ENCODE measurements around the gene ZSCAN5C.
A peak's percentile ranks its signal among the peaks of the same experiment; 100 is the strongest.
"Not testable (repeated sequence)": the region's sequence is repeated elsewhere in the genome, so short reads cannot be mapped to it uniquely, and the experiment has no call there.

The ZSCAN5C gene

DNA sequence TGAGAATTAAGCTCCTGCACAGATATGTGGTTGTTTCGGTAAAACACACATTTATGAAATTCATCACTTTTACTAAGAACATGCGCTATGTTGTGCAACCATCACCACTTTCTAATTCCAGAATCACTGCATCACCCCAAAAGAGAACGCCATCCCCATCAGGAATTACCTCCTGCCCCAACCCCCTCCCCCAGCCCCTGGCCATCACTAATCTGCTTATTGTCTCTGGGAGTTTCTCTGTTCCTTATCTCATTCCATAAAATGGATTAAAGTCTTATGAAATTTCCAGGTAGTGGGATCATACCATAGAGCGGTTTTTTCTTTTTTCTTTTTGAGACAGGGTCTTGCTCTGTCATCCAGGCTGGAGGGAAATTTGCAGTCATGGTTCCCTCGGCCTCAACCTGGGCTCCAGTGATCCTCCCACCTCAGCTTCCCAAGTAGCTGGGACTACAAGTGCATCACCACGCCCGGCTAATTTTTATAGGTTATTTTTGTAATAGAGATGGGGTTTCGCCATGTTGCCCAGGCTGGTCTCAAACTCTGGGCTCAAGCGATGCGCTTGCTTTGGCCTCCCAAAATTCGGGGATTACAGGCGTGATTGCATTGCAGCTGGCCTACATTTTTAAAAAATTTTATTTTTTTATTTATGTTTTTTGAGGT, 8.0 kb upstream of the ZSCAN5C start:
- no peak for DNase-seq (ENCODE audit: low spot score)

DNA sequence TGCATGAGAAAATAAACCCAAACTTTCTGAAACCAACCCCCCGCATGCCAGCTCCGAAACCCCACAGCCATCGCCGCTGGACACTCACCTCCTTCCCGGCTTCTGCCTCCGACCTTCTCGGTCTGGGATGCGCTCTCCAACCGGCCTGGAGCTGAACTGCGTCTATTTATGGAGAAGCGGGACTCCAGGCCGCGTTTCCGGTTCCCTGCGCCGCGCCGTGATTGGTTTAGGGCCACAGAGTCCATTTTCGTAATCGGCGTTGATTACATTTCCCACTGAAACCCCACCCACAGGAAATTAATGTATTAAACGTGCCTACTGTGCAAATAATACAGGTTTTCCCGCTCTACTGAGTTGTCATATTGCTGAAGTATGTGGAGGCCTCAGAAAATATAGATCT, 4.4 kb upstream of the ZSCAN5C start, which contains the start of gene ZSCAN5B:
ZSCAN5B (minus strand) TSS at position 138 of the 400 bp plus-strand sequence. CDS start 4,731 bp downstream, outside the sequence.
- DNase-seq (ENCODE audit: low spot score) = not testable (repeated sequence)

DNA sequence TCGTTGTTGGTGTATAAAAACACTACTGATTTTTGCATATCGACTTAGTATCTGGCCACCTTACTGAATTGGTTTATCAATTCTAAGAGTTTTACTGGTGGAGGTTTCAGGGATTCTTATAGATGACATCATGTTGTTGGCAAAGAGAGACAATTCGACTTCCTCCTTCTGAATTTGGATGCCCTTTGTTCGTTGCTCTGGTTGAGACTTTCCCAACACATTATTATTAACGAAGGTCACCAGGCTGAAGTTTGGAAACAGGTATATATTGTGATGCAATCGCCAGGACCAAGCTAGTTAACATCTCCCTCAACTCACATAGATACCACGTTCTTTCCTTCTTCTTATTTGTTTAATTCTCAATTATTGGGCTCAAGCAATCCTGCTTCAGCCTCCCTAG, 2.4 kb upstream of the ZSCAN5C start:
- no peak for DNase-seq (ENCODE audit: low spot score)

DNA sequence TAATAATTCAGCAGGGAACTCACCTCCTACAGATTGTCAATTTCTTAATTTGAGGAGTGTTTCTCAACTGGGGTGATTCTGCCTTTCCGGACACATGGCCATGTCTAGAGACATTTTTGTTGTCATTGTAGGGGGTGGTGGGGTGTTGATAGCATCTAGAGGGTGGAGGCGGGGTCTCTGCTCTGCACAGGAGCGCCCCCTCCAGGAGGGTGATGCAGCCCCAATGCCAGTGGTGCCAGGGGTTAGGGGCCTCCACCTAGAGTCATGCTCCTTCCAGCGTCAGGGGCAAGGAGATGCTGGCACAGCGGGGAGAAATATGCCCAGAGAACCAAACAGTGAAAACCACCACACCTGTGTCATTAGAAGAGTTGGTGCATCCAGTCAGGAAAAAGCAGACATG, 5.5 kb downstream of the ZSCAN5C start:
- not testable (repeated sequence) for DNase-seq (ENCODE audit: low spot score)

DNA sequence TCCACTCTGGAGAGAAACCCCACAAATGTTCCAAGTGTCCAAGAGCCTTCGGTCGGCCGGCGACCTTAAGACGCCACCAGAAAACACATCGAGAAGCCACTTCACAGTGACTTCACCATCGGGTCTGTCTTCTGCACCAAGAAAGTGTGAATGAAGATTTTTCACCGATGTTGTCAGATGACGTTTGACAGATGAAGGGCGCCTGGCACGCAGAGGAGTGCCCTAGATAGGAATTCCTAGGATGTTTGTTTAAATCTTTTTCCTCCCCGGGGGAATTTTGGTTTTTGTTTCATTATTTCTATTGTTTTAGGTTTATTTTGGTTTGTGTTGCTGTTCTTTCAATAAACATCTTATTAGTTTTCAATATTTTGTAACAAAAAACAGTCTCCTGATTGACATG, 7.0 kb downstream of the ZSCAN5C start:
- no peak for DNase-seq (ENCODE audit: low spot score)

DNA sequence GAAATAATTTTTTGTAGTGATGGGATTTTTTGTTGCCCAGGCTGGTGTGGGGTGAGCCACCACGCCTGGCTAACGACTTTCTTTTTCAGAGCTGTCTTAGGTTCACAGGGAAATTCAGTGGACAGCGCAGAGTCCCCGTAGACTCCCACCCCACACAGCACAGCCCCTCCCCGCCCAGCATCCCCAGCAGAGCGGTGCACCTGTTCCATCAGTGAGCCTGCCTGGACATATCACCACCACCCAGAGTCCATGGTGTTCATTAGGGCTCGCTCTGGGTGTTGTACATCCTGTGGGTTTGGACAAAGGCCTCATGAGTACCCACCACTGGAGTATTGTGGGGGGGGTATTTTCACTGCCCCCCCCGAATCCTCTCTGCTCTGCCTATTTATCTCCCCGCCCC, 8.0 kb downstream of the ZSCAN5C start:
- DNase-seq (ENCODE audit: low spot score) = not testable (repeated sequence)

DNA sequence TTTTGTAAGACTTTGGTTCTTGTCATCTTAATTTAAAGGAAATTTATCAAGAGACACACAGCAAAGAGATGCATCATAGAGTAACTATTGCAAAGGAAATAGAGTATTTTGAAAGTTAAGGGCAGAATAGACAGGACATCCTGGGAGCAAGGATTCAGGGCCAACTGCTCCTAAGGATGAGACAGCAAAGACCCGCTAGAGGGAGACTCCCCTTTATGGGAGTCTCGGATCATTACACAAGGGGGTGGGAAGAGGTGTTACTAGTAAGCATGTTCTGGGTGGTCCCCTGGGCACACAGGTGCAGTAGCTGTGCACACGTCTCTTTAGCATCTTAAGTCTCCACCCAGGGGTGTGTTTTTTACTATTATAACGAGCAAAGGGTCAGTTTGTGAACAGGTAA, 9.6 kb downstream of the ZSCAN5C start:
- DNase-seq (ENCODE audit: low spot score) = no peak

DNA sequence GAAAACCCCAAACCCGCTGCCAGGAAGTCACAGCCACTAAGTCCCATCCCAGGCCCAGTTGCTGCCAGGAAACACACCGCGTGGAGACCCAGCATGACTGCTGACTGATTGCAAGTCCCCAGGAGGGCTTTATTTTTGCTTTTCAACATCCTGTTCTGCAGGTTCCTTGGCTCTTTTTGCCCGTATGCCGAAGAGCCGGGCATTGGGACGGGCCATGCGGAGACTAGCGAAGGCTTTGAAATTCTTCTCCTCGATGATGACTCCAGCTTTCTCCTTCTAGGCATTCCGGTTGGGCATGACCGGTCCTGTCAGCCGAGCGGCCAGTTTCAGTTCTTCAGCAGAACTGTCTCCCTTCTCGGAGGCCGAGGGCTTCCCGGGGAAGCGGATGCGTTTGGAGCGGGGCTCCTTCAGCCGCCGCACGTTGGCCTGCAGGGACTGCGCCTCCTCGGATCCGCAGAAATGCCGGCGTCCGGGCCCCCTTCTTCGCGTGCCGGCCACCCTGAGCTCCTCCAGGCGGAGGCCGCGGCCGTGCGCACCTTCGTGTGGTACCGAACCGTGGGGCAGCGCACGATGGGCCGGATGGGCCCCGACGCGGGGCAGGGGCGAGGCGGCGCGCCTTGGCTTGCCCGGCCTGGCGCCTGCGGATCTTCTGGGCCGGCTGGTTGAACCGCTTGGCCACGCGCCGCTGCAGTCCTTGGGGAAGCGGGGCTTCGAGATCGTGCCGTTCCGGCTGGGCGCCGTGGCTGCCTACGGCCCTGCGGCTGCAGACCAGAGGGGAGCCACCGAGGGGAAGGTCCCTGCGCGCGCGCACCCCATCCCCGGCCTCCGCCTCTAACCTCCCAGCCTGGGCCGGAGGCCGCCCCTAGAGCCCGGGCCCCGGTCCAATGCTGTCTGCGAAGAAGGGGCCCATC, 15.2 kb downstream of the ZSCAN5C start:
- no peak for DNase-seq (ENCODE audit: low spot score)

DNA sequence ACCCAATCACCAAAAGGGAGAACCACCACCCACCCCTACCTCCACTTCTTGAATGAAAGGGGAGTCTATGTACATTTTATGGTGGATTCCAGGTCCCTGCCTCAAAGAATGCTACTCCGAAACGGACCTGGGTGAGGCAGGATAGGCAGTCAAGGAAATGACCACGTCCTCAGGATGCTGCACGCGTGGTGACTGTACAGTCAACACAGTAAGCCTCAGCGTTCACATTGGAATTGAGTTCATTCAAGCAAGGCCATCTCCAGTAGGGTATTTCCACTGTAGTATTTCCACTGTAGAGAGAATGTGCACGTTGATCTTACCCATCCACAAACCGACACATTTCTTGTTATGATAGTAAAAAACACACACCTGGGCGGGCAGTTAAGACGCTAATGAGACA, 16.9 kb downstream of the ZSCAN5C start:
- no peak for DNase-seq (ENCODE audit: low spot score)

DNA sequence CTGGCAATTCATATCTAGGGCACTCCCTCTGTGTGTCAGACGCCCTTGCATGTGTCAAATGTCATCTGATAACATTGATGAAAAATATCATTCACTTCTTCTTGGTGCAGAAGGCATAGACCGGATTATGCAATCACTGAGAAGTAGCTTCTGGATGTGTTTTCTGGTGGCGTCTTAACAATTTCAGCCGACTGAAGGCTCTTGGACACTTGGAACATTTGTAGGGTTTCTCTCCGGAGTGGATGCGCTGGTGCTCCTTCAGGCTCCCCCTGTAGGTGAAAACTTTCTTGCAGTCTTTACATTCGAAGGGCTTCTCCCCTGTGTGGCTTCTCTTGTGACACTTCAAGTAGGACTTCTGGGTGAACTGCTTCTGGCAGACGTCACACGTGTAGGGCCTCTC, 19.4 kb downstream of the ZSCAN5C start:
- DNase-seq (ENCODE audit: low spot score) = peak; percentile 56

DNA sequence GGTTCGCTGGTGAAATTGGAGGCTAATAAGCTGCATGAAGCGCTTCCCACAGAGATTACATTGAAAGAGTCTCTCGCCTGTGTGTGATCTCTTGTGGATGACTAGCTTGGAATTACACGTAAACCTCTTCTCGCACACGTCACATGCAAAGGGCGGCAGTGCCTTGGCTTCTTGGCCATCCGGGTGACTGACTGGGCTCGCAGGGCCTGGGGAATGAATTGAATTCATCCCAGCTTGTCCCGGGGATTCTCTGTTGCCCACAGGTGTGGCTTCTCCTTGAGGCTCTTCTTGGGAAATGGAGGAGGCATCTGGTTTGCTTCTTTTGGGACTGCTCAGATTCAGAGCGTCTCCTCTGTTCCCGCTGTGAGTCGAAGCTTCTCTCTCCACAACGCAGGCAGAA, 19.8 kb downstream of the ZSCAN5C start:
- DNase-seq (ENCODE audit: low spot score) = no peak

DNA sequence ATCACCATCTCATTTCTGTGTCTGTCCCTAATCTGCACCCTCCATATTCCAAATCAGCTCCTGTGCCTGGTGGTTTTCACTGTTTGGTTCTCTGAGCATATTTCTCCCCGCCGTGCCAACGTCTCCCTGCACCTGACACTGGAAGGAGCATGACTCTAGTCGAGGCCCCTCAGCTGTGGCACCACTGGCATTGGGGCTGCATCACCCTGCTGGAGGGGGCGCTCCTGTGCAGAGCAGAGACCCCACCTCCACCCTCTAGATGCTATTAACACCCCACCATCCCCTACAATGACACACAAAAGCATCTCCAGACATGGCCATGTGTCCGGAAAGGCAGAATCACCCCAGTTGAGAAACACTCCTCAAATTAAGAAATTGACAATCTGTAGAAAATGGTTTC, 20.8 kb downstream of the ZSCAN5C start:
- DNase-seq (ENCODE audit: low spot score) = no peak

DNA sequence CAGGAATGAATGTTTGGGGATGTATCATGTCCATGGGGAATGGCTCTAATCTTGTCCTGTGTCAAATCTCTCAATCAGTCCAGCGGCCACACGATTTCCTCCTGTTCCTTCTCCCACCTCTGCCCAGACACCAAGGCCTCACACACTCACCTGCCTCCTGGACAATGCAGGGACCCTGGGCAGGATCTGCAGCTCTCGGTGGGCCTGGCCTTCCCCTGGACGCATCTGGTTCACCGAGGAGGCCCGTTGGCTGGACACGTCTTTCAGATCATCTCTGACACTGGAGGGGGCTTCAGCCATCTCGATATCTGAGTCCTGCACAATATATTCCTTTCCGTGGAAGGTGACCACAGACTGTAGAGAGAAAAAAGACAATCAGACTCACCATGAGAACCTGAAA, 21.4 kb downstream of the ZSCAN5C start:
- no peak for DNase-seq (ENCODE audit: low spot score)

DNA sequence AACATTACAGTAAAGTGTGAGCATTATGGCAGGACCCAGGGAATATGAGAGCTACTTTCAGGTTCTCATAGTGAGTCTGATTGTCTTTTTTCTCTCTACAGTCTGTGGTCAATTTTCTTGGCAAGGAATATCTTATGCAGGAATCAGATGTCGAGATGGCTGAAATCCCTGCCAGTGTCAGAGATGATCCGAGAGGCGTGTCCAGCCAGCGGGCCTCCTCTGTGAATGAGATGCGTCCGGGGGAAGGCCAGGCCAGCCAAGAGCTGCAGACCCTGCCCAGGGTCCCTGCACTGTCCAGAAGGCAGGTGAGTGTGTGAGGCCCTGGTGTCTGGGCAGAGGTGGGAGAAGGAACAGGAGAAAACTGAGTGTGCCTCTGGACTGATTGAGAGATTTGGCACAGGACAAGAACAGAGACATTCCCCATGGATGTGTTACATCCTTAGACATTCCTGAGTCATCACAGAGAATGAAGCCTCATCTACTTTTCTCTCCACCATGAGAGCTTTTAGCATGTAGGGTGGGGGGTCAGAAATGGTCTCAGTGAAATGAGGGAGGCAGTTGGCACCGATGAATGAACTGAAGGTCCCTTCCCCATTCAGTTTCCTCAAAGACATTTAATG, 43.2 kb downstream of the ZSCAN5C start:
- no peak for DNase-seq (ENCODE audit: low spot score)

DNA sequence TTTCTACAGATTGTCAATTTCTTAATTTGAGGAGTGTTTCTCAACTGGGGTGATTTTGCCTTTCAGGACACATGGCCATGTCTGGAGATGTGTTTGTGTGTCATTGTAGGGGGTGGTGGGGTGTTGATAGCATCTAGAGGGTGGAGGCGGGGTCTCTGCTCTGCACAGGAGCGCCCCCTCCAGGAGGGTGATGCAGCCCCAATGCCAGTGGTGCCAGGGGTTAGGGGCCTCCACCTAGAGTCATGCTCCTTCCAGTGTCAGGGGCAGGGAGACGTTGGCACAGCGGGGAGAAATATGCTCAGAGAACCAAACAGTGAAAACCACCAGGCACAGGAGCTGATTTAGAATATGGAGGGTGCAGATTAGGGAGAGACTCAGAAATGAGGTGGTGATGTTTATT, 43.7 kb downstream of the ZSCAN5C start:
- DNase-seq (ENCODE audit: low spot score) = not testable (repeated sequence)

DNA sequence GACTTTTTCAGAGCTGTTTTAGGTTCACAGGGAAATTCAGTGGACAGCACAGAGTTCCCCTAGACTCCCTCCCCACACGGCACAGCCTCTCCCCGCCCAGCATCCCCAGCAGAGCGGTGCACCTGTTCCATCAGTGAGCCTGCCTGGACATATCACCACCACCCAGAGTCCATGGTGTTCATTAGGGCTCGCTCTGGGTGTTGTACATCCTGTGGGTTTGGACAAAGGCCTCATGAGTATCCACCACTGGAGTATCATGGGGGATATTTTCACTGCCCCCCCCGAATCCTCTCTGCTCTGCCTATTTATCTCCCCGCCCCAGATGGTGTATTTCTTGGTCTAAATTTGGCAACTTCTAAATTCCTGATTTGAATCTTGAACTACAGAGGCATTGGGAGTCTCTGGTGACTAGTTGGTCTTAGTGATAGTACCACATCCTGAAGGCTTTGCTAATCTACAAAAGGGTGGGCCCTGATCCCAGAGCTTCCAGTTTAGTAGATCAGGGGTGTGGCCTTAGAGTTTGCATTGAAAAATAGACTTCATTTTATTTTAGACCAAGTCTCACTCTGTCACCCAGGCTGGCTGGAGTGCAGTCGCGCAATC, 46.8 kb downstream of the ZSCAN5C start:
- DNase-seq (ENCODE audit: low spot score) = not testable (repeated sequence)

DNA sequence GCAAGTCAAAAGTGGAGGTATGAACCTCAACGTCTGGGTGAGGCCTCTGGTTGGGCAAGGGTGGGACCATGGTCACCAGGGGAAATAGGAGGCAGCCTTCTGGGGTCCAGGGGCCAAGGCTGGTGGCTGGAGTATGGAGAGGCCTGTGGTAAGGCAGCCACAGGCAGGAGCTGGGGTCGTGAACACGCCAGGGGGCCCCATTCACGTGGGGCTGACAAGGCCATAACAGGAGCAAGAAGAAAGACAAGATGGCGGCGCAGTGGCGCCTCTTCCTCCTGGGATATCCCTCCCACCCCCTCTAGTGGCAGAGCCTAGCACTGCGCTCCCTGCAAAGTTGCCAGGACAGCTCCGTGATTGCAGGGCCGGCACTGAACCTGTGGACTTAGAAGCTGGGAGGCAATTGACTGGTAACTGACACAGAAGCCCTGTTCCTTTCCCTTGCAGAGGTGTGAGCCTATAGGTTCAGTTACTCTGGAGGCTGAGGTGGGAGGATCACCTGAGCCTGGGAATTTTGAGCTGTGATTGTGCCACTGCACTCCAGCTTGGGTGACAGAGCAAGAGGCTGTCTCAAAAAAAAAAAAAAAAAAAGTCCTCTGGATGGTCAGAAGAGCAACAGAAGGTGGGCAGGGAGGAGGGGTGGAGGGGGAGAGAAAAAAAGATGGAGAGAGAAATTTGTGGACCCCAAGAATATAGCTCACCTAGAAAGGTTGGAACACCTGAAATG, 50.8 kb downstream of the ZSCAN5C start:
- DNase-seq (ENCODE audit: low spot score) = peak; percentile 90

DNA sequence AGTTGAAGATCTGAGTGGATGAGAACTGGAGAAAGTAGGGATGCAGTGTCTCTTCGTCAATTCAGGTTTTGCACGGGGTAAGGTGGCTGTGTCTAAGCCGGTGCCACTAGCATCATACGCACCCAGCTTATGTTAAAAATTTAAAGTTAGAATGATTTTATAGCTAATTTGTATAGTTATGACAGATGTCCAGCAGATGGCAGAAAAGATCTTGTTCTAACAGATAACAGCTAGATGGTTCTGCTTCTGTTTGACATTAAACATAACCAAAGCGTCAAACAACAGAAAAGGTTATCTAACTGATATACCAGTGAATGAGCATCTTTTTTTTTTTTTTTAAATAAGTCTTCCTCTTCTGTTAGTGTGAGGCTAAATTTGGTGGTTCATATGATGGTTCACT, 51.7 kb downstream of the ZSCAN5C start:
- peak; percentile 46 for DNase-seq (ENCODE audit: low spot score)

DNA sequence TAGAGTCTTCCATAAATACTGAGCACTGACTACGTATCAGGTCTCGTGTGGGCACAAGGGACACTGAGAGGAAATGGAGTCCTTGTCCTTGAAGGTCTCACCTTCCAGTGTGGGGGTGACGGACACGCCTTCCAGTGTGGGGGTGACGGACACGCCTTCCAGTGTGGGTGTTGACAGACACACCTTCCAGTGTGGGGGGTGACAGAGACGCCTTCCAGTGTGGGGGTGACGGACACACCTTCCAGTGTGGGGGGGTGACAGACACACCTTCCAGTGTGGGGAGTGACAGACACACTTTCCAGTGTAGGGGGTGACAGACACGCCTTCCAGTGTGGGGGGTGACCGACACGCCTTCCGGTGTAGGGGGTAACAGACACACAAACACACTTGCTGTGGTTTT, 56.2 kb downstream of the ZSCAN5C start:
- no peak for DNase-seq (ENCODE audit: low spot score)
